Measurements from ENCODE around the gene METTL5.
"Not testable (repeated sequence)": the region's sequence is repeated elsewhere in the genome, so short reads cannot be mapped to it uniquely, and the experiment has no call there.

Gene METTL5

DNA sequence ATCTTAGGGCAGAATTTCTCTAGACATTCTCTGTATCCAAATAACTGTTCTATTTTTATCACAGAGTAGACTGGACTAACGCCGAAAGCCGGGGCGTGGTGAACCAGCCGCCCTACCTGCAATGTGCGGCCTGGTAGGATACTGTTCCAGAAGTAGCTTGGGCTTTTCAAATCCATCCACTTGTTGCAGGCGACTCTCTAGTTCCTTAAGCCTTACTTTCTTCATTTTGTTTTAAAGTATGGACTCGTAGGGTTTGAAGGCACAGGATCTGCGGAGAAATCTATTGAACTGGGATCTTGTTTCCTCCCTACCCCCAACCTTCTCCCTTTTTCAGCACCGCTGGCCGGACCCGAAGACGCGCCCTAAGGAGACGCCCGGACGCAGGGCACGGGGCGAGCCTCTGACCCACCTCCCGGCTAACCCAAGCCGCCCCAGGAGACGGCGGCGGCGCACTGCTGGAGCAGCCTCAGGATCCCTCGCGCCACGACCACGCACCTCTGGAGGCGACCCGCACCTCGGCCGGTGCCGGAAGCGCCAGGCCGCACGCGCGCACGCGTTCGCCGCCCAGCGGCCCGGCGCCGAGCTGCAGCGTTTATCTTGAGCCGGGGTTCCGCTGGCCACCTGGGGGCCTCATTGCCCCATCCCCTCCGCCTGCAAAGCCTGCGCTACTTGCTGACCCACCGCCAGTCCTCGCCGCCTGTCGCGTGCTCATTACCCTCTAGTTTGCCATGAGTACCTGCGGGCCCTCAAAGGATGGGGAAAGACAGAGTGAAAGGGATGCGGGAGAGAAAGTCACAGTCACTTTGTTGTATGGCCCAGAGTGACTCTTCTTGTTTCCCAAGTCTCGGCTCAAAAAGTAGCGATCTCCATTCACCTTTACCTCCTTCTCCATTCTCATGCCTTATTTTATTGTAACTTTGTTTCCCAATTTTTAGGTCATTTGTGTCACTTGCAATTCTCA is at the start of gene METTL5:
METTL5 (minus strand) TSS at position 533 of the 961 bp plus-strand sequence; CDS start at position 225, 308 bp downstream.
- peak; percentile 71 for DNase-seq

DNA sequence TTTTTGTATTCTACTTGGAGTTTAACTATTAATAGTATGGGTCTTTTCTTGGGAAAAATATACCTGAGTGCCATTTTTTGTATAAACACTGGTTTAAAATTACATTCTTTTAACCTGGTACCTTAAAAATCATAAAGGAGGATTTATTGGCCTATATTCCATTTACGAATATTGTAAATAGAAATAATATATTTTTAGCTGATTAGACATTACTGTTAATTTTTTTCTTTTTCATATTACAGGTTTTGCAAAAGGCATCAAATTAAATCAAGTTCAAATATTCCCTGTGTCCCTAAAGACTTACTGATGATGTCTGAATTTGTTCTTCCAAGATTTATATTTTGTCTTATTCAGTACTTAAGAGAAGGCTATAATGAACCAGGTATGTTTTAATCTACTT is 47.3 kb upstream of the METTL5 start:
- DNase-seq, result no peak

DNA sequence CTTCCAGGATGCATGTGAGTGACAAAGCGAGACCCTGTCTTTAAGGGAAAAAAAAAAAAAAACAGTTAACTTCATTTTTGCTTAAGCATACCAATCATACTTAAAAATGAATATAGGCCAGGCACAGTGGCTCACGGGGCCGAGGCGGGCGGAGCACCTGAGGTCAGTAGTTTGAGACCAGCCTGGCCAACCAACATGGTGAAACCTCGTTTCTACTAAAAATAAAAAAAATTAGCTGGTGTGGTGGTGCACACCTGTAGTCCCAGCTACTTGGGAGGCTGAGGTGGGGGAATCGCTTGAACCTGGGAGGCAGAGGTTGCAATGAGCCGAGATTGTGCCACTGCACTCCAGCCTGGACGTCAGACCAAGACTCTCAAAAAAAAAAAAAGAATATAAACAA is 46.7 kb upstream of the METTL5 start:
- DNase-seq, result not testable (repeated sequence)

DNA sequence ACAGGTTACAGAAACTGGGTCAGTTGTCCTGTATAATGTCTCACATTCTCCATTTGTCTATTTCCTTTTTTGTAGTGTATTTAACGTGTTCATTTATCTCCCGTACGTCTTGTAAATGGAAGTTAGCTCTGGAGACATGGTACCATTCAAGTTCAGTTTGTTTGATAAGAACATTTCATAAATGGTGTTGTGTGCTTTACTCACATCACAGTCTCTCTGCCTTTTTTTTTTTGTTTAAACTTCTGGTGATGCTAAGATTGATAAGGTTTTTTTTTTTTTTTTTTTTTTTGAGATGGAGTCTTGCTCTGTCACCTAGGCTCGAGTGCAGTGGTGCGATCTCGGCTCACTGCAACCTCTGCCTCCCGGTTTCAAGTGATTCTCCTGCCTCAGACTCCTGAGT is 44.2 kb upstream of the METTL5 start:
- no peak for DNase-seq

DNA sequence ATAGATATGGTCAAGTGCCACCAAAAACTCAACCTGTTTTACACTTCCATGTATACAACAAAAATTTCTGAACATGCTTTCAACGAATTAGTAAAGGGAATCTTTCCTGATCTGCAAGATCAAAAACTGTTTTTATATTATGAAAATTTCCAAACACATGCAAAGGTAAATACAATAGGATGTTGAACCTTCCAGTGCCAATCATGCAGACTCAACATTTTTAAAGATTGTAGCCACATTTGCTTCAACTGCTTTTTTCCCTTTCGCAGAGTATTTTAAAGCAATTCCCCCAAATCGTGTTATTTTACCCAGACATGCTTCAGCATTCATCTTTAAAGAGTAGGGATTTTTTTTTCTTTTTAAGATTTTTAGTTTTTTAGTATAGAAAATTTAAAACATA is 42.9 kb upstream of the METTL5 start:
- DNase-seq, result no peak

DNA sequence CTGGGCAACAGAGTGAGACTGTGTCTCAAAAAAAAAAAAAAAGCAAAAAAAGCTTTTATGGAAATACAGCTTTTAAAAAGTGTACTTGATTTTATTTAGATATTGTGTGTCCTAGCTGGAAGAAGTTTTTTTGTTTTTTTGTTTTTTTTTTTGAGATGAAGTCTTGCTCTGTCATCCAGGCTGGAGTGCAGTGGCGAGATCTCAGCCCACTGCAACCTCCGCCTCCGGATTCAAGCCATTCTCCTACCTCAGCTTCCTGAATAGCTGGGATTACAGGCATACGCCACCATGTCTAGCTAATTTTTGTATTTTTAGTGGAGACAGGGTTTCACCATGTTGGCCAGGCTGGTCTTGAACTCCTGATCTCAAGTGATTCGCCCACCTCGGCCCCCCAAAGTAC is 41.5 kb upstream of the METTL5 start:
- DNase-seq, result not testable (repeated sequence)

DNA sequence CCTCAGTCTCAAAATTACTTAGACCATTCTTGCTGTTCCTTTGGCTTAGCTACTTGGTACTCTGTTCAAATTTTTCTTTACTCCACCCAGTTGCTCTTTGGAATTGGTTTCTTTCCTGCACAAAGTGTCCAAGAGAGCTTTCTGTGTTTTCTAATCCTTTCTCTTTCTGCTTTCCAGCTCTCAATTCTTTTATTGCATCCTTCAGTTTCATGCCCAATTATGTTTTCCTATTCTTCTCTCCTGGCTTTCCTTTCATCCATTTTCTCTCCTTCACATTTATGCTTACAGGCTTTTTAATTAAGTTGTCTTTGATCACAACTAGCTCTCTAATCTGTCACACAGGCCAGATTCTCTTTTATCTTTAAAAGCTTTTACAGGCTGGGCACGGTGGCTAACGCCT is 40.8 kb upstream of the METTL5 start:
- DNase-seq, result no peak

DNA sequence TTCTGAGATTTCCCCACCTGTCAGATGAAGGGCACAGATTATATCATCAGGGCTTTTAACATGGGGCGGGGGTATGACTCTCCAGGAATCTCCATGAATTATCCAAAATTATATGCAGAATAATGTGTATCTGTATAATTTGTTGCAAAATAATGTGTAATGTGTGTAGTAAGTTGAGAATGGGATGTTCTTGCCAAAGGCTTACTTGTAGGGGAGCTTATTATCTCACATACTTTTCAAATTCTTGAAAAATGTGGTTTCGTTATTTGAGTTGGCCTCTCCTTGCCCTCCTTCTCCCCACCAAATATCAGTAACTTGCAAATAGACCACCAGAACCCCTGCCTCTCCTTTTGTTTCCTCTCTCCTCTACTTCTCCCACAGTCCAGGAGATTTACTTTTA is 38.1 kb upstream of the METTL5 start:
- DNase-seq, result no peak

DNA sequence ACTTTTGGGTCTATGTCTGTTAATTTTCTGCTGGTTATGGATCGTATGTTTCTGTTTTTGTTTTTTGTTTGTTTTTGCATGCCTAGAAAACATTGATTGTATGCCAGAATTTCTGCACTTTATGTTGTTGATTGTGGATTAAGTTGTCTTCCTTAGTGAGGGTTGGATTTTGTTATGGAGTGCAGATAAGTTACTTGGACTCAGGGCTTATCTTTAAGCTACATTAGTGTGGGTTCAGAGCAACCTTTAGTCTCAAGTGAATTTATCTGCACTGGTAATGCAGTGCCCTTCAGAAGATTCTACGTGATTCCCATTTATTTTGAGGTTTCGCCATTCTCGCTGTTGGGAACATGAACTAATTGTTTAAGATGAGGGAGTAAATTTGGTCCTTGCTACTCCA is 35.4 kb upstream of the METTL5 start:
- no peak for DNase-seq

DNA sequence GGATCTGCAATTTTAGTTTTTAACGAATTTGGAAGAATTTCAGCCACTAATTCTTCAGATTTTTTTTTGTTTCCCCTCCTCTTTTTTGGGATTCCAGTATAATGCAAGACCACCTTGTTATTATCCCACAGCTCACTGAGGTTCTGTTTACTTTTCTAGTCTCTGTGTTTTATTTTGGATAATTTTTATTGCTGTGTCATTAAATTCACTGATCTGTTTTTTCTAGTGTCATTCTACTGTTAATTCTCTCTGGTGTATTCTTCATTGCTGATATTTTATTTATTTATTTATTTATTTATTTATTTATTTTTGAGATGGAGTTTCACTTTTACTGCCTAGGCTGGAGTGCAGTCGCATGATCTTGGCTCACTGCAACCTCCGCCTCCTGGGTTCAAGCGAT is 34.7 kb upstream of the METTL5 start:
- DNase-seq, result no peak

DNA sequence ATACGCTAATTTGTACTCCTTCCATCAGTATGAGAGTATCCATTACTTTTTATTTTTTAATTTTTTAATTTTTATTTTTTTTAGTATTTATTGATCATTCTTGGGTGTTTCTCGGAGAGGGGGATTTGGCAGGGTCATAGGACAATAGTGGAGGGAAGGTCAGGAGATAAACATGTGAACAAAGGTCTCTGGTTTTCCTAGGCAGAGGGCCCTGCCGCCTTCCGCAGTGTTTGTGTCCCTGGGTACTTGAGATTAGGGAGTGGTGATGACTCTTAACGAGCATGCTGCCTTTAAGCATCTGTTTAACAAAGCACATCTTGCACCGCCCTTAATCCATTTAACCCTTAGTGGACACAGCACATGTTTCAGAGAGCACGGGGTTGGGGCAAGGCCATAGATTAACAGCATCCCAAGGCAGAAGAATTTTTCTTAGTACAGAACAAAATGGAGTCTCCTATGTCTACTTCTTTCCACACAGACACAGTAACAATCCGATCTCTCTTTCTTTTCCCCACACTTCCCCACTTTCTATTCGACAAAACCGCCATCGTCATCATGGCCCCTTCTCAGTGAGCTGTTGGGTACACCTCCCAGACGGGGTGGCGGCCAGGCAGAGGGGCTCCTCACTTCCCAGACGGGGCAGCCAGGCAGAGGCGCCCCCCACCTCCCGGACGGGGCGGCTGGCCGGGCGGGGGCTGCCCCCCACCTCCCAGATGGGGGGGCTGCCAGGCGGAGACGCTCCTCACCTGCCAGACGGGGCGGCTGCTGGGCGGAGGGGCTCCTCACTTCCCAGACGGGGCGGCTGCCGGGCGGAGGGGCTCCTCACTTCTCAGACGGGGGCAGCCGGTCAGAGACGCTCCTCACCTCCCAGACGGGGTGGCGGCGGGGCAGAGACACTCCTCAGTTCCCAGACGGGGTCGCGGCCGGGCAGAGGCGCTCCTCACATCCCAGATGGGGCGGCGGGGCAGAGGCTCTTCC is 30.9 kb upstream of the METTL5 start:
- not testable (repeated sequence) for DNase-seq

DNA sequence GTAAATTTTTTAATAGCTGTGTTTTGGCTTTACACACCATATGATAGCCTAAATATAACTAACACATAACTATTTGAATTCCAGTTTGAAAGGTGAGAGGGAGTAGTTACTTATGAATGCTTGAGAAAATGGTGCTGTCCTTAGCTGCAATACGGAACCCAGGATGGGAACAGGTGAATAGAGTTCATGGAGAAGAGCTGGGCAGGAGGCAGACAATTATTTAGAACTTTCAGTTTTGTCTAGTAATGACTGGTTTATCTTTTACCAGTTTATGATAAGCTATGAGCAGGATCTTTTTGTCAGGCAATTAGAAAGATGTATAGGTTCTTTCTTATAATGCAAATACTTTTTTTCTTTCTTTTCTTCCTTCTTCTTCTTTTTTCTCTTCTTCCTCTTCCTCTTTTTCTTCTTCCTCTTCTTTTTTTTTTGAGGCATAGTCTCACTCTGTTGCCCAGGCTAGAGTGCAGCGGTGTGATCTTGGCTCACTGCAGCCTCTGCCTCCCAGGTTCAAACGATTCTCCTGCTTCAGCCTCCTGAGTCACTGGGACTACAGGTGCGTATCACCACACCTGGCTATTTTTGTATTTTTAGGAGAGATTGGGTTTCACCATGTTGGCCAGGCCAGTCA is 28.4 kb upstream of the METTL5 start:
- DNase-seq, result no peak

DNA sequence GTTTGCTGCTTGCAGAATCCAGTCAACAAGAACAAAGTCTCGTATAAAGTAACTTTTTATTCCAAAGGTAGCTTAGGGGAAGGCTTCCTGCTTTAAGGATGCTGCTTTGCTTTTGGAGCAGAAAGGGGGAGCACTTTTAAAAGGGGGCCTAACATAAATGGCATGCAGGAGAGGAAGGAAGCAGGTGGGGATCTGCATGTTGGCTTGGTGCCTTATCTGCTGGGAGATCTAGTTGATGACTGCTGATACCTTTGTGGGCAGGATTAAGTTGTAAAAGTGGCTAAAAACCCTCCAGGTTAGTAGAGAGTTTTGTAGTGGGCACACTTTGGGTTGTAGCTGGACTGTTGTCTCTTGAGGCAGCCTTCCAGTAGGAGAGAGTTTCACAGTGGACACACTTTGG is 25.0 kb upstream of the METTL5 start:
- no peak for DNase-seq

DNA sequence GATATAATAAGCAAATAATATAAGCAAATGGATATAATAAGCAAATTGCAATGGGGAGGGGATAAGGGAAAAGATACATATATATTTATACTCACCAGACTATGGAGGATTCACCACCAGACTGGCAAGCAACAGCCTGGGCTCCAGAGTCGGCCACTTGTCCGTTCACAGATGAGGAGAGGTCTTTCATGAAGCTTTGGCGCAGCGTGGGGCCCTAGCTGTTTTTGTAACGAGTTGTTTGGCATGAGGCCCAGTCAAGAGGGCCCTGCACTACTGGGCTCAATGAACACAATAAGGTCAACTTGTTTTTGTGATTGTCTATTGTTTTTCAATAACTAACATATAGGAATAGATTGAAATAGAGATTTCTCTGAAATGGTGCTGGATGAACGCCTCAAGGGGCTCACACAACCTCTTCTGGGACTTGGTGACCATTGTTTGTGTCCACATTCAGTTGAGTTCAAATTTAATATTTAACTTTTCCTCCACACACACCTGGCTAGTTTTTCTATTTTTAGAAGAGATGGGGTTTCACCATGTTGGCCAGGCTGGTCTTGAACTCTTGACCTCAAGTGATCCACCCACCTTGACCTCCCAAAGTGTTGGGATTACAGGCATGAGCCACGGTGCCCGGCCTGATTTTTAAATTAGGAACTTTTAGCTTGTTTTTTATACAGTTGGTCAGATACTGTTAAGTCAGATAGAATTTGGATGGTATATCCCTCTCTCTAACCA is 24.4 kb upstream of the METTL5 start:
- not testable (repeated sequence) for DNase-seq

DNA sequence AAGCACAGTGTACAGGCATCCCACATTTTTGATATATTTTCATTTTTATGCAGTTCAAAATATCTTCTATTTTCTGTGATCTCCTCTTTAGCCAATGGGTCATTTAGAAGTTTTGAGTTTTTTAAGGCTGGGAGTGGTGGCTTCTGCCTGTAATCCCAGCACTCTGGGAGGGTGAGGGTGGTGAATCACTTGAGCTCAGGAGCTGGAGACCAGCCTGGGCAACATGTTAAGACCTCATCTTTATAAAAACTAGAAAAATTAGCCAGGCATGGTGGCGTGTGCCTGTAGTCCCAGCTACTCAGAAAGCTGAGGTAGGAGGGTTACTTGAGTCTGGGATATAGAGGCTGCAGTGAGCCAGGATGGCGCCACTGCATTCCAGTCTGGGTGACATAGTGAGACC is 20.3 kb upstream of the METTL5 start:
- DNase-seq, result no peak

DNA sequence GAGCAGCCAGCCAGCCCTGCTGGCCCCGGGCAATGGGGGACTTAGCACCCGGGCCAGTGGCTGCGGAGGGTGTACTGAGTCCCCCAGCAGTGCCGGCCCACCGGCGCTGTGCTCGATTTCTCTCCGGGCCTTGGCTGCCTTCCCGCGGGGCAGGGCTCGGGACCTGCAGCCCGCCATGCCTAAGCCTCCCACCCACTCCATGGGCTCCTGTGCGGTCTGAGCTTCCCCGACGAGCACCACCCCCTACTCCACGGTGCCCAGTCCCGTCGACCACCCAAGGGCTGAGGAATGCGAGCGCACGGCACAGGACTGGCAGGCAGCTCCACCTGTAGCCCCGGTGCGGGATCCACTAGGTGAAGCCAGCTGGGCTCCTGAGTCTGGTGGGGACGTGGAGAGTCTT is 16.9 kb upstream of the METTL5 start:
- not testable (repeated sequence) for DNase-seq

DNA sequence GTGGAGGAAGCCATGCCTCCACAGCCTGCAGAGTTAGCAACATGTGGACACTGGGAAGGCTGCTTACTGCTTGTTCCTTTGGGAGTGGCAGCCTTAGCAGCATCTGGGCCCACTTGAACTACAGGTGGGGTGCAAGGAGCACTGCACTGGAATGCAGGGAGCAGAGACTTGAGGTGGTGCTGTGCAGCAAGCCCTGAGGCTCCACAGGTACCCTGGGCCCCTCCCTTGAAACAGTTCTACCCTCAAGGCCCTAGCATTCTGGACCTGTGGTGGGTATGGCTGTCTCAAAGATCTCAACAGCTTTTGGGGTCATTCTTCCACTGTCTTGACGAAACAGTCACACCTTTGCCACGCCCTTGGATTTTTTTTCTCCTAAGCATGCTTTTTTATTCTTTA is 16.0 kb upstream of the METTL5 start:
- no peak for DNase-seq

DNA sequence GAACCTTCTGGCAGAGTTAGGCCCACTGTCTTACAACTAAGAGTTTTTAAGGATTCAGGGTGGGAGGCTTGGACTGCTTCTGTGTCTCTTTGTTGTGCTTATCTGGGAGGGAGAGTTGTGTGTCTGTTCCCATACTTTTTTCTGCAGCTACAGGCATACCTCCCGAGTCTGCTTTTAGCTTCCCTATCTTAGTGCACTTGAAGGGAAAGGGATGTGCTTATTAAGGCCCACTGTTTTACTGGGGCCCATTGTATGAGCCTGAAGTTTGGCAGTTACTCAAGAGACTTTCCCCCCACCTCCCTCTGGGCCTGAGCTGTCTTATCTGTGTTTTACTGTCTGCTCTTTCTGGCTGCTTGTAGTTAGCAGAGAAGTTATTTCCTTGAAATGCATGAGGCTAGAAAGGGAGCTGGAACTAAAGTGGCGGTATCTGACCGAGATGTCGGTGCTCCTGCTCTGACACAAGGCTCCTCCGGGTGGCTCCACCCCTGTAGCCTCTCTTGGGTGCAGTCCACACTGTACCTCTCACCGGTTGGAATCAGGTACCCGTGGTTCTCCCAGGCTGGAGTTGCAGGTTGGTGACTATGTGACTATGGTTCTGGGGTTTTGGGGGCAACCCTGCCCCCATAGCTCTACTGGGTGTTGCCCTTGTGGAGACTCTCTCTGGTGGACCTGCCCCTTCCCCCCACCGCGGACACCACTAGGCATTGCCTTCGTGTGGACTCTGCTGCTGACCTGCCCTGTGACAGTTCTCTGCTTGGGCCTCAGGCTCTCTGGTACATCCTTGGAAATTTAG is 15.4 kb upstream of the METTL5 start:
- no peak for DNase-seq

DNA sequence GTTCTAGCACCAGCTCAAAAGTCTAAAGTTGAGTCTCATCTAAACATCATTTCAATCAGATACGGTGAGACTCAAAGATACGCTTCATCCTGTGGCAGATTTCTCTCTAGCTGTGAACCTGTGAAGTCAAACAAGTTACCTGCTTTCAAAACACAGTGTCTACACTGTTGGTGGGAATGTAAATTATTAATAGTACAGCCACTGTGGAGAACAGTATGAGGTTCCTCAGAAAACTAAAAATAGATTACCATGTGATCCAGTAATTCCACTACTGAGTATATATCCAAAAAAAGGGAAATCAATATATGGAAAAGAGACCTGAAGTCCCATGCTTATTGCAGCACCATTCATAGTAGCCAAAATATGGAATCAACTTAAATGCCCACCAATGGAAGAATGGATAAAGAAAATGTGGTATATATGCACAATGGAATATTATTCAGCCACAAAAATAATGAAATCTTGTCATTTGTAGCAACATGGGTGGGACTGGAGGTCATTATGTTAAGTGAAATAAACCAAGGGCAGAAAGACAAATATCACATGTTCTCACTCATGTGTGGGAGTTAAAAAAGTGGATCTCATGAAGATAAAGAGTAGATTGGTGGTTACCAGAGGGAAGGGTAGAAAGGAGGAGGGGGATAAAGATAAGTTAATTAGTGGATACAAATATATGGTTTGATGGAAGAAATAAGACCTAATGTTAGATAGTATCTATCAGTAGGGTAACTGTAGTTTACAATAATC is 14.2 kb upstream of the METTL5 start:
- DNase-seq, result no peak

DNA sequence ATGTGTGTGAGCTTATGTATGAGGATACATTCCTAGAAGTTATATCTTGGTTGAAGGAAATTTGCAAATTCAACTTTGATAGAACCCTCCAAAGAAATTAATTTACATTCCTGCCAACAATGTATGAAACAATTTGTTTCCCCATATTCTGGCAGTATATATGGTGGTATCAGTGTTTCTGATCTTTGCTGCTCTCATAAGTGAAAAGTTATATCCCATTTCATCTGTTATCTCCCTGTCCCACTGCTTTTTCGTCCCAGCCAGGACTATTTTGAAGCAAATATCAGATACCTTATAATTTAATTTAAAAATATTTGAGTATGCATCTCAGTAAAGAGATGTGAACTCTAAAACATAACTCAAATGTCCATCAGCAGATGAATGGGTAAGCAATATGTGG is 9.7 kb upstream of the METTL5 start:
- no peak for DNase-seq

All from NK-92 treated with Interleukin-12 subunit alpha and Interleukin-12 subunit beta, amount 100 ng/mL, for 24 hours (cell line).